GM23338 (cell line): ENCODE measurements around the gene EXOC4.

ENCODE experiments used
- CREB1 ChIP-seq: fragments of 250-450 bp; sonication (Bioruptor Pico); IDR thresholded peaks from 2 replicates; pipeline ENCODE4 v1.5.0; 2020; ENCODE audit warnings: low read depth, mild to moderate bottlenecking, moderate library complexity
- CTCF ChIP-seq, 2 experiments: fragments of 200-600 bp in 1 of 2; sonication (generic) in 1 of 2; conservative IDR thresholded peaks; 2 replicates each; pipeline versions ENCODE4 v1.5.1 to v1.6.1; 2016 to 2017; ENCODE audit warnings: antibody characterized with exemption in 2 of 2, low read depth in 2 of 2, mild to moderate bottlenecking in 2 of 2, moderate library complexity in 1 of 2
- ETS1 ChIP-seq: IDR thresholded peaks from 2 replicates; pipeline ENCODE4 v1.6.1; 2016; ENCODE audit warnings: antibody characterized with exemption
- EZH2 ChIP-seq: fragments of 200-600 bp; sonication (generic); IDR thresholded peaks from one replicate; pipeline ENCODE4 v1.8.0; 2017; ENCODE audit warnings: antibody characterized with exemption, mild to moderate bottlenecking, low read depth; ENCODE audit not compliant: unreplicated experiment
- EZH2phosphoT487 ChIP-seq: fragments of 200-600 bp; sonication (generic); IDR thresholded peaks from one replicate; pipeline ENCODE4 v1.8.1; 2018; ENCODE audit warnings: antibody characterized with exemption; ENCODE audit not compliant: unreplicated experiment
- JUNB ChIP-seq: IDR thresholded peaks from one replicate; pipeline ENCODE4 v1.6.1; 2016; ENCODE audit warnings: antibody characterized with exemption; ENCODE audit not compliant: unreplicated experiment
- POLR2AphosphoS5 ChIP-seq: IDR thresholded peaks from 2 replicates; pipeline ENCODE4 v1.6.1; 2016; ENCODE audit warnings: antibody characterized with exemption, low read depth
- REST ChIP-seq: IDR thresholded peaks from one replicate; pipeline ENCODE4 v1.6.1; 2018; ENCODE audit warnings: antibody characterized with exemption; ENCODE audit not compliant: unreplicated experiment
- STAT1 ChIP-seq: IDR thresholded peaks from one replicate; pipeline ENCODE4 v1.6.1; 2016; ENCODE audit warnings: antibody characterized with exemption; ENCODE audit not compliant: unreplicated experiment
- ZNF114 ChIP-seq: fragments of 250-450 bp; sonication (Bioruptor Pico); IDR thresholded peaks from 2 replicates; pipeline ENCODE4 v1.5.0; 2020; ENCODE audit warnings: mild to moderate bottlenecking, moderate library complexity
- ZNF331 ChIP-seq: fragments of 250-450 bp; sonication (Bioruptor Pico); IDR thresholded peaks from 2 replicates; pipeline ENCODE4 v1.5.0; 2020; ENCODE audit warnings: low read depth, mild to moderate bottlenecking, moderate library complexity

GRCh38 chr7:133751079-133751478 is 498.2 kb downstream of the EXOC4 start:
- no peak for TF ChIP-seq CTCF (conservative IDR thresholded peaks at IDR 0.05; ENCODE audit: low read depth in 2 of 2)
- TF ChIP-seq POLR2AphosphoS5 = no peak
- TF ChIP-seq EZH2phosphoT487 = no peak
- no peak for TF ChIP-seq EZH2
- no peak for TF ChIP-seq REST
- no peak for TF ChIP-seq CREB1 (CRISPR knock-in tag)
- no peak for TF ChIP-seq JUNB
- TF ChIP-seq ETS1 = no peak
- TF ChIP-seq ZNF114 (CRISPR knock-in tag) = no peak
- TF ChIP-seq STAT1 = no peak
- no peak for TF ChIP-seq ZNF331 (CRISPR knock-in tag)
